A549 (cell line): ENCODE data around the gene ZBTB16.

ENCODE experiments used
- BHLHE40 ChIP-seq: IDR thresholded peaks from 2 replicates; pipeline ENCODE4 v1.6.1; 2012; ENCODE audit warnings: low read depth, low read length, inconsistent platforms
- CBX2 ChIP-seq: fragments of 200-600 bp; sonication (generic); IDR thresholded peaks from 2 replicates; pipeline ENCODE4 v1.6.1; 2016; ENCODE audit warnings: low read depth, mild to moderate bottlenecking, borderline replicate concordance
- CTCF ChIP-seq: fragments of >200 bp; sonication (Bioruptor Twin); formaldehyde crosslinking; IDR thresholded peaks from 3 replicates; pipeline ENCODE4 v1.5.1; 2016
- EP300 ChIP-seq, 2 experiments: fragments of >200 bp; sonication (Bioruptor Twin); formaldehyde crosslinking; IDR thresholded peaks; 2 replicates in 1 of 2; 3 replicates in 1 of 2; pipeline ENCODE4 v1.6.1; 2016 to 2017
- FOSL2 ChIP-seq, 2 experiments: fragments of 450-650 bp in 1 of 2; fragments of >200 bp in 1 of 2; sonication (Bioruptor Twin) in 1 of 2; formaldehyde crosslinking; IDR thresholded peaks; 2 replicates each; pipeline versions ENCODE4 v1.5.0 to v1.6.1; 2016 to 2020; ENCODE audit warnings: mild to moderate bottlenecking in 1 of 2, moderate library complexity in 1 of 2
- HOXA7 ChIP-seq: fragments of 250-450 bp; sonication (Bioruptor Pico); IDR thresholded peaks from 2 replicates; pipeline ENCODE4 v1.5.0; 2020; ENCODE audit warnings: mild to moderate bottlenecking, moderate library complexity
- JUNB ChIP-seq: fragments of >200 bp; sonication (Bioruptor Twin); formaldehyde crosslinking; IDR thresholded peaks from 2 replicates; pipeline ENCODE4 v1.6.1; 2016
- NFE2L2 ChIP-seq: fragments of 150-350 bp; conservative IDR thresholded peaks from 2 replicates; pipeline ENCODE4 v1.6.1; 2014; ENCODE audit warnings: low read length
- POLR2A ChIP-seq: IDR thresholded peaks from 2 replicates; pipeline ENCODE4 v1.6.1; 2012; ENCODE audit warnings: mild to moderate bottlenecking, low read length
- ZSCAN20 ChIP-seq: fragments of 250-450 bp; sonication (Bioruptor Pico); IDR thresholded peaks from 2 replicates; pipeline ENCODE4 v1.8.0; 2022; ENCODE audit warnings: mild to moderate bottlenecking, moderate library complexity
- TF ChIP-seq, protein P1 (sequence below): IDR thresholded peaks from 2 replicates; pipeline ENCODE4 v1.6.1; 2012
- TF ChIP-seq, protein P2 (sequence below): fragments of 200-600 bp; sonication (generic); IDR thresholded peaks from 2 replicates; pipeline ENCODE4 v1.6.1; 2016; ENCODE audit warnings: antibody characterized with exemption, mild to moderate bottlenecking, moderate library complexity
- TF ChIP-seq, protein P3 (sequence below): IDR thresholded peaks from 2 replicates; pipeline ENCODE4 v1.6.1; 2012

DNA sequence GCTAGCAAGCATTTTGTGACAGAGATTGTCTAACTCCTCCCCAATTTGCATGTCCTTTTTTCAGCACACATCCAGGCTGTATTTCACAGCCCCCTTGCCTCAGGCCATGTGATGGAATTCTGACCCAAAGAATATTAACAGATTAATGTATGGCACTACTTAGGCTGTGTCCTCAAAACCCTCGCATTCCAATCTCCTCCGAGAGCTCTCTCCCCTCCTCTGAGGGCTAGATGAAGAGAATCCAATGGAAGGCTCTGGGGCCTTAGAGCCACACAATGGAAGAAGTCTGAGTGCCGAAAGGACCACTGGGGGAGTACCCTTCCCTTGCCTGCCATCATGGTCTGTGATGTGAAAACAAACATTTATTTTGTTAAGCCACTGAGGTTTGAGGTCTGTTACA lies 223.0 kb downstream of the ZBTB16 start:
- TF ChIP-seq CTCF (no peak), POLR2A (no peak), ZSCAN20 (no peak), EP300 (IDR thresholded peaks at IDR 0.05) (no peak), NFE2L2 (no peak), JUNB (no peak), BHLHE40 (no peak), CBX2 (no peak), FOSL2 (IDR thresholded peaks at IDR 0.05) (no peak), FOSL2 (CRISPR knock-in tag; IDR thresholded peaks at IDR 0.05) (no peak), HOXA7 (CRISPR knock-in tag) (no peak)
- TF ChIP-seq, protein P1, sequence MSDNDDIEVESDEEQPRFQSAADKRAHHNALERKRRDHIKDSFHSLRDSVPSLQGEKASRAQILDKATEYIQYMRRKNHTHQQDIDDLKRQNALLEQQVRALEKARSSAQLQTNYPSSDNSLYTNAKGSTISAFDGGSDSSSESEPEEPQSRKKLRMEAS = no peak
- TF ChIP-seq, protein P2, sequence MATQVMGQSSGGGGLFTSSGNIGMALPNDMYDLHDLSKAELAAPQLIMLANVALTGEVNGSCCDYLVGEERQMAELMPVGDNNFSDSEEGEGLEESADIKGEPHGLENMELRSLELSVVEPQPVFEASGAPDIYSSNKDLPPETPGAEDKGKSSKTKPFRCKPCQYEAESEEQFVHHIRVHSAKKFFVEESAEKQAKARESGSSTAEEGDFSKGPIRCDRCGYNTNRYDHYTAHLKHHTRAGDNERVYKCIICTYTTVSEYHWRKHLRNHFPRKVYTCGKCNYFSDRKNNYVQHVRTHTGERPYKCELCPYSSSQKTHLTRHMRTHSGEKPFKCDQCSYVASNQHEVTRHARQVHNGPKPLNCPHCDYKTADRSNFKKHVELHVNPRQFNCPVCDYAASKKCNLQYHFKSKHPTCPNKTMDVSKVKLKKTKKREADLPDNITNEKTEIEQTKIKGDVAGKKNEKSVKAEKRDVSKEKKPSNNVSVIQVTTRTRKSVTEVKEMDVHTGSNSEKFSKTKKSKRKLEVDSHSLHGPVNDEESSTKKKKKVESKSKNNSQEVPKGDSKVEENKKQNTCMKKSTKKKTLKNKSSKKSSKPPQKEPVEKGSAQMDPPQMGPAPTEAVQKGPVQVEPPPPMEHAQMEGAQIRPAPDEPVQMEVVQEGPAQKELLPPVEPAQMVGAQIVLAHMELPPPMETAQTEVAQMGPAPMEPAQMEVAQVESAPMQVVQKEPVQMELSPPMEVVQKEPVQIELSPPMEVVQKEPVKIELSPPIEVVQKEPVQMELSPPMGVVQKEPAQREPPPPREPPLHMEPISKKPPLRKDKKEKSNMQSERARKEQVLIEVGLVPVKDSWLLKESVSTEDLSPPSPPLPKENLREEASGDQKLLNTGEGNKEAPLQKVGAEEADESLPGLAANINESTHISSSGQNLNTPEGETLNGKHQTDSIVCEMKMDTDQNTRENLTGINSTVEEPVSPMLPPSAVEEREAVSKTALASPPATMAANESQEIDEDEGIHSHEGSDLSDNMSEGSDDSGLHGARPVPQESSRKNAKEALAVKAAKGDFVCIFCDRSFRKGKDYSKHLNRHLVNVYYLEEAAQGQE = no peak
- TF ChIP-seq, protein P3, sequence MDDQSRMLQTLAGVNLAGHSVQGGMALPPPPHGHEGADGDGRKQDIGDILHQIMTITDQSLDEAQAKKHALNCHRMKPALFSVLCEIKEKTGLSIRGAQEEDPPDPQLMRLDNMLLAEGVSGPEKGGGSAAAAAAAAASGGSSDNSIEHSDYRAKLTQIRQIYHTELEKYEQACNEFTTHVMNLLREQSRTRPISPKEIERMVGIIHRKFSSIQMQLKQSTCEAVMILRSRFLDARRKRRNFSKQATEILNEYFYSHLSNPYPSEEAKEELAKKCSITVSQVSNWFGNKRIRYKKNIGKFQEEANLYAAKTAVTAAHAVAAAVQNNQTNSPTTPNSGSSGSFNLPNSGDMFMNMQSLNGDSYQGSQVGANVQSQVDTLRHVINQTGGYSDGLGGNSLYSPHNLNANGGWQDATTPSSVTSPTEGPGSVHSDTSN = no peak
